ENCODE data around the gene LSM7. TPM values are rescaled to one million over a fixed set of nuclear protein-coding genes. Genes with fewer than 3 reads are reported as not detected.

LSM7 gene
- polyA plus RNA-seq, 1 donor from 2014 or later, result 550 TPM

DNA sequence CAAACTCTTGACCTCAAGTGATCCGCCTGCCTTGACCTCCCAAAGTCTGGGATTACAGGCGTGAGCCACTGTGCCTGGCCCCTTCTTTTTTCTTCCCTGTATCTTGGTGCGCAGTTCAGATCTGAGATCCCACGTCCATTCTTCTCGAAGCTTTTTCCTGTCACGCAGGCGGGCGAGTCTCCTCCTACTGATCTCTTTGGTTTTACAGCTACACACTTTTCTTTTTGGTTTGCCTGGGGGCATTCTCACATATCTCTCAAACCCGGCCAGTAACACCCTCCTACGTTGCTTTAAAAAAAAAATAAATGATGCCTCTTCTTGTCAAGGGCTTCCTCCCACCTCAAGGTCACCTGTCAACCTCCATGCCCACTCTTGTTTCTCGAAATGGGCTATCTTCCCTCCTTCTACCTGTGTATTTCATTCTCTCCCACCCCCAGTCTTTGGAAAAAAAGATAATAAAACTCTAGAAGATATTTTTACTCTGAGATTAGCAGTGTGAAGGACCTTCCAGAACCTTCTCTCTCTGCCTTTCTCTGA is 43.8 kb upstream of the LSM7 start:
- Histone ChIP-seq H3K79me2 (replicated peaks; ENCODE audit: insufficient read depth, low read length) (no peaks in the 10 kb centered on the region), H3K27me3 (ENCODE audit: insufficient read depth, low read depth, low read length) (no peaks in the 10 kb centered on the region), H3K4me2 (ENCODE audit: low read length) (no peak overlapping the region), H3K9ac (ENCODE audit: low read length) (no peak overlapping the region), H4K20me1 (ENCODE audit: insufficient read depth) (no peaks in the 10 kb centered on the region), H3K36me3 (ENCODE audit: insufficient read depth, low read length) (no peaks in the 10 kb centered on the region), H3K27ac (ENCODE audit: low read length) (no peak overlapping the region), H3K4me3 (ENCODE audit: low read length) (no peak overlapping the region), H3F3A (ENCODE audit: insufficient read depth, low read length, poor library complexity, severe bottlenecking) (no peaks in the 10 kb centered on the region), H3K9me3 (ENCODE audit: low read length) (no peaks in the 10 kb centered on the region), H2AFZ (ENCODE audit: low read depth, low read length) (no peak overlapping the region), H3K9me2 (ENCODE audit: insufficient read depth, low read length) (no peaks in the 10 kb centered on the region)
- no peak for TF ChIP-seq POLR2AphosphoS5 (IDR thresholded peaks at IDR 0.05)
- TF ChIP-seq MXI1 (conservative IDR thresholded peaks at IDR 0.05; ENCODE audit: poor library complexity, severe bottlenecking), result no peak
- no peak for TF ChIP-seq EZH2 (IDR thresholded peaks at IDR 0.05; ENCODE audit: borderline replicate concordance, insufficient read depth, low read length, poor library complexity, severe bottlenecking)
- TF ChIP-seq EP300 (conservative IDR thresholded peaks at IDR 0.05; ENCODE audit: poor library complexity, severe bottlenecking), result no peak
- TF ChIP-seq, protein P1, sequence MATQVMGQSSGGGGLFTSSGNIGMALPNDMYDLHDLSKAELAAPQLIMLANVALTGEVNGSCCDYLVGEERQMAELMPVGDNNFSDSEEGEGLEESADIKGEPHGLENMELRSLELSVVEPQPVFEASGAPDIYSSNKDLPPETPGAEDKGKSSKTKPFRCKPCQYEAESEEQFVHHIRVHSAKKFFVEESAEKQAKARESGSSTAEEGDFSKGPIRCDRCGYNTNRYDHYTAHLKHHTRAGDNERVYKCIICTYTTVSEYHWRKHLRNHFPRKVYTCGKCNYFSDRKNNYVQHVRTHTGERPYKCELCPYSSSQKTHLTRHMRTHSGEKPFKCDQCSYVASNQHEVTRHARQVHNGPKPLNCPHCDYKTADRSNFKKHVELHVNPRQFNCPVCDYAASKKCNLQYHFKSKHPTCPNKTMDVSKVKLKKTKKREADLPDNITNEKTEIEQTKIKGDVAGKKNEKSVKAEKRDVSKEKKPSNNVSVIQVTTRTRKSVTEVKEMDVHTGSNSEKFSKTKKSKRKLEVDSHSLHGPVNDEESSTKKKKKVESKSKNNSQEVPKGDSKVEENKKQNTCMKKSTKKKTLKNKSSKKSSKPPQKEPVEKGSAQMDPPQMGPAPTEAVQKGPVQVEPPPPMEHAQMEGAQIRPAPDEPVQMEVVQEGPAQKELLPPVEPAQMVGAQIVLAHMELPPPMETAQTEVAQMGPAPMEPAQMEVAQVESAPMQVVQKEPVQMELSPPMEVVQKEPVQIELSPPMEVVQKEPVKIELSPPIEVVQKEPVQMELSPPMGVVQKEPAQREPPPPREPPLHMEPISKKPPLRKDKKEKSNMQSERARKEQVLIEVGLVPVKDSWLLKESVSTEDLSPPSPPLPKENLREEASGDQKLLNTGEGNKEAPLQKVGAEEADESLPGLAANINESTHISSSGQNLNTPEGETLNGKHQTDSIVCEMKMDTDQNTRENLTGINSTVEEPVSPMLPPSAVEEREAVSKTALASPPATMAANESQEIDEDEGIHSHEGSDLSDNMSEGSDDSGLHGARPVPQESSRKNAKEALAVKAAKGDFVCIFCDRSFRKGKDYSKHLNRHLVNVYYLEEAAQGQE (IDR thresholded peaks at IDR 0.05; ENCODE audit: borderline replicate concordance), result no peak
- TF ChIP-seq RAD21 (conservative IDR thresholded peaks at IDR 0.05), result no peak
- no peak for TF ChIP-seq TAF1 (IDR thresholded peaks at IDR 0.05; ENCODE audit: low read depth)
- TF ChIP-seq SMC3 (conservative IDR thresholded peaks at IDR 0.05; ENCODE audit: poor library complexity), result no peak
- TF ChIP-seq, protein P2, sequence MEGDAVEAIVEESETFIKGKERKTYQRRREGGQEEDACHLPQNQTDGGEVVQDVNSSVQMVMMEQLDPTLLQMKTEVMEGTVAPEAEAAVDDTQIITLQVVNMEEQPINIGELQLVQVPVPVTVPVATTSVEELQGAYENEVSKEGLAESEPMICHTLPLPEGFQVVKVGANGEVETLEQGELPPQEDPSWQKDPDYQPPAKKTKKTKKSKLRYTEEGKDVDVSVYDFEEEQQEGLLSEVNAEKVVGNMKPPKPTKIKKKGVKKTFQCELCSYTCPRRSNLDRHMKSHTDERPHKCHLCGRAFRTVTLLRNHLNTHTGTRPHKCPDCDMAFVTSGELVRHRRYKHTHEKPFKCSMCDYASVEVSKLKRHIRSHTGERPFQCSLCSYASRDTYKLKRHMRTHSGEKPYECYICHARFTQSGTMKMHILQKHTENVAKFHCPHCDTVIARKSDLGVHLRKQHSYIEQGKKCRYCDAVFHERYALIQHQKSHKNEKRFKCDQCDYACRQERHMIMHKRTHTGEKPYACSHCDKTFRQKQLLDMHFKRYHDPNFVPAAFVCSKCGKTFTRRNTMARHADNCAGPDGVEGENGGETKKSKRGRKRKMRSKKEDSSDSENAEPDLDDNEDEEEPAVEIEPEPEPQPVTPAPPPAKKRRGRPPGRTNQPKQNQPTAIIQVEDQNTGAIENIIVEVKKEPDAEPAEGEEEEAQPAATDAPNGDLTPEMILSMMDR (IDR thresholded peaks at IDR 0.05; ENCODE audit: poor library complexity, severe bottlenecking), result no peak

GRCh38 chr19:2371656-2372055 is 43.3 kb upstream of the LSM7 start:
- no peak overlapping the region for H3K4me2 ChIP-seq (ENCODE audit: low read length)
- H3K27ac ChIP-seq (ENCODE audit: low read length), result no peak overlapping the region
- H3K9me3 ChIP-seq (ENCODE audit: low read length), result no peaks in the 10 kb centered on the region
- H3K27me3 ChIP-seq (ENCODE audit: insufficient read depth, low read depth, low read length), result no peaks in the 10 kb centered on the region
- no peaks in the 10 kb centered on the region for H3K79me2 ChIP-seq (replicated peaks; ENCODE audit: insufficient read depth, low read length)
- no peak overlapping the region for H3K9ac ChIP-seq (ENCODE audit: low read length)
- no peaks in the 10 kb centered on the region for H4K20me1 ChIP-seq (ENCODE audit: insufficient read depth)
- no peak overlapping the region for H3K4me3 ChIP-seq (ENCODE audit: low read length)
- H3K9me2 ChIP-seq (ENCODE audit: insufficient read depth, low read length), result no peaks in the 10 kb centered on the region
- no peaks in the 10 kb centered on the region for H3F3A ChIP-seq (ENCODE audit: insufficient read depth, low read length, poor library complexity, severe bottlenecking)
- no peak overlapping the region for H2AFZ ChIP-seq (ENCODE audit: low read depth, low read length)
- TF ChIP-seq POLR2AphosphoS5 (IDR thresholded peaks at IDR 0.05) (no peak), RAD21 (conservative IDR thresholded peaks at IDR 0.05) (no peak), SMC3 (conservative IDR thresholded peaks at IDR 0.05; ENCODE audit: poor library complexity) (no peak)
- no peaks in the 10 kb centered on the region for H3K36me3 ChIP-seq (ENCODE audit: insufficient read depth, low read length)

Measured in neural cell (in vitro differentiated cells).